CD4-positive, alpha-beta T cell treated with Interleukin-2 at 100 ng/mL for 4 hours (primary cell): ENCODE results near the gene TIMM50.
"Not testable (repeated sequence)": the region's sequence is repeated elsewhere in the genome, so short reads cannot be mapped to it uniquely, and the experiment has no call there.

Experiments used
- DNase-seq: peaks from one replicate; pipeline ENCODE4 v3.0.0-alpha.2; 2020; ENCODE audit warnings: low spot score

TIMM50 gene

GRCh38 chr19:39469567-39469966, 11.1 kb upstream of the TIMM50 start:
- DNase-seq = no peak

GRCh38 chr19:39470724-39471339, 9.8 kb upstream of the TIMM50 start:
- no peak for DNase-seq

GRCh38 chr19:39471756-39472536, 8.7 kb upstream of the TIMM50 start:
- no peak for DNase-seq

- no peak for DNase-seq
Observed at GRCh38 chr19:39472746-39473442, 7.7 kb upstream of the TIMM50 start.

GRCh38 chr19:39473443-39473960, 7.1 kb upstream of the TIMM50 start:
- DNase-seq = no peak

- peak; percentile 71 for DNase-seq
Observed at GRCh38 chr19:39474139-39474620, 6.5 kb upstream of the TIMM50 start.

GRCh38 chr19:39475748-39476147, 4.9 kb upstream of the TIMM50 start:
- no peak for DNase-seq

- not testable (repeated sequence) for DNase-seq
Observed at GRCh38 chr19:39479319-39479801, 1.3 kb upstream of the TIMM50 start.

- DNase-seq = no peak
Observed at GRCh38 chr19:39479916-39480315, 722 bp upstream of the TIMM50 start.

- no peak for DNase-seq
Observed at GRCh38 chr19:39481229-39481545, 549 bp downstream of the TIMM50 start.

- no peak for DNase-seq
Observed at GRCh38 chr19:39481676-39482075, 1.0 kb downstream of the TIMM50 start.

- DNase-seq = no peak
Observed at GRCh38 chr19:39483141-39483540, 2.5 kb downstream of the TIMM50 start.

- no peak for DNase-seq
Observed at GRCh38 chr19:39489756-39490155, 9.1 kb downstream of the TIMM50 start.

- no peak for DNase-seq
Observed at GRCh38 chr19:39492225-39492624, 11.6 kb downstream of the TIMM50 start.

- no peak for DNase-seq
Observed at GRCh38 chr19:39492788-39493187, 12.2 kb downstream of the TIMM50 start.

- DNase-seq = no peak
Observed at GRCh38 chr19:39494661-39495060, 14.0 kb downstream of the TIMM50 start.

GRCh38 chr19:39496063-39496462, 15.4 kb downstream of the TIMM50 start:
- no peak for DNase-seq

GRCh38 chr19:39497701-39497995, 17.0 kb downstream of the TIMM50 start:
- no peak for DNase-seq

- DNase-seq = no peak
Observed at GRCh38 chr19:39497996-39498797, 17.6 kb downstream of the TIMM50 start.

- no peak for DNase-seq
Observed at GRCh38 chr19:39498798-39499642, 18.4 kb downstream of the TIMM50 start, which contains the start of gene DLL3. DLL3 (plus strand) TSS chr19:39498947; CDS start chr19:39498975, 28 bp downstream.

- DNase-seq = no peak
Observed at GRCh38 chr19:39499932-39500331, 19.3 kb downstream of the TIMM50 start.
